HCT116 (cell line): ENCODE results near the gene KRT15. TPM values are rescaled to one million over a fixed set of nuclear protein-coding genes. Genes with fewer than 3 reads are reported as not detected.

ENCODE experiments used
- ATAC-seq: fragments of 200-7000 bp; cut with Tn5 transposase; 2 replicates; pipeline ENCODE4 v1.9.1; 2020; ENCODE audit warnings: mild to moderate bottlenecking, moderate library complexity
- BruUV-seq: library from RNA; stranded (reverse); fragments of 400-500 nt; replicated peaks from 2 replicates; lab custom pipeline; 2021; lab: Mats Ljungman, UMichigan
- CTCF ChIA-PET: fragments of 300-600 bp; sonication (Branson Sonifier 250); formaldehyde crosslinking; loops from one replicate; lab custom pipeline; 2021; ENCODE audit warnings: antibody characterized with exemption; lab: Charles Lee
- POLR2A ChIA-PET: fragments of 300-600, 350-600 bp; sonication (Branson Sonifier 250); formaldehyde crosslinking; loops from one replicate; lab custom pipeline; 2021; ENCODE audit warnings: antibody characterized with exemption; lab: Charles Lee
- RAD21 ChIA-PET, 2 experiments: fragments of 300-600 bp; sonication (Branson Sonifier 250); formaldehyde crosslinking; loops; one replicate each; lab custom pipeline; 2023; ENCODE audit warnings: low total read pairs in 2 of 2; ENCODE audit not compliant: uncharacterized antibody in 2 of 2, unreplicated experiment in 2 of 2, low non-redundant PET in 1 of 2; lab: Charles Lee
- DNase-seq: peaks from one replicate; pipeline ENCODE4 v3.0.0-alpha.2; 2010; ENCODE audit warnings: low read depth, low spot score
- H2AFZ ChIP-seq: fragments of 200-600 bp; shearing (Covaris generic), sonication (generic); 2 replicates; pipeline ENCODE4 v1.6.1; 2017; ENCODE audit warnings: low read depth, mixed run types, mixed read lengths, antibody characterized with exemption, low read length; ENCODE audit not compliant: poor library complexity, severe bottlenecking
- H3K27ac ChIP-seq: 2 replicates; pipeline ENCODE4 v1.5.1; 2012; ENCODE audit warnings: low read depth, low read length
- H3K27me3 ChIP-seq: fragments of 200-600 bp; sonication (generic); 2 replicates; pipeline ENCODE4 v1.6.1; 2016; ENCODE audit warnings: mixed run types, low read length, mixed read lengths; ENCODE audit not compliant: insufficient read depth
- H3K36me3 ChIP-seq, 2 experiments: fragments of 200-500 bp in 1 of 2; fragments of 200-600 bp in 1 of 2; sonication (Bioruptor generic) in 1 of 2; sonication (generic) in 1 of 2; 2 replicates each; pipeline versions ENCODE4 v1.5.1 to v1.6.1; 2014 to 2016; ENCODE audit warnings: low read length in 2 of 2, inconsistent platforms in 1 of 2, mixed read lengths in 1 of 2, mixed run types in 1 of 2; ENCODE audit not compliant: insufficient read depth in 2 of 2, control insufficient read depth in 1 of 2
- H3K4me1 ChIP-seq, 2 experiments: fragments of 200-600 bp in 1 of 2; sonication (generic) in 1 of 2; 2 replicates each; pipeline versions ENCODE4 v1.5.1 to v1.6.1; 2012 to 2017; ENCODE audit warnings: low read length in 2 of 2, inconsistent platforms in 1 of 2, mild to moderate bottlenecking in 1 of 2, mixed read lengths in 1 of 2, mixed run types in 1 of 2, moderate library complexity in 1 of 2; ENCODE audit not compliant: insufficient read depth in 2 of 2, control insufficient read depth in 1 of 2
- H3K4me2 ChIP-seq: fragments of 200-600 bp; sonication (generic); 2 replicates; pipeline ENCODE4 v1.6.1; 2017; ENCODE audit warnings: mixed run types, low read length, mixed read lengths
- H3K4me3 ChIP-seq, 2 experiments: fragments of 200-600 bp in 1 of 2; sonication (generic) in 1 of 2; replicated peaks in 1 of 2; 2 replicates each; pipeline ENCODE4 v1.5.1; 2011 to 2016; ENCODE audit warnings: low read length in 2 of 2, control low read depth in 1 of 2, low read depth in 1 of 2, mild to moderate bottlenecking in 1 of 2, mixed read lengths in 1 of 2, mixed run types in 1 of 2
- H3K79me2 ChIP-seq: fragments of 200-600 bp; sonication (generic); 2 replicates; pipeline ENCODE4 v1.6.1; 2017; ENCODE audit warnings: mild to moderate bottlenecking, mixed run types, low read length, moderate library complexity, mixed read lengths; ENCODE audit not compliant: insufficient read depth
- H3K9ac ChIP-seq: fragments of 200-600 bp; sonication (generic); 2 replicates; pipeline ENCODE4 v1.6.1; 2016; ENCODE audit warnings: low read length, mixed read lengths
- H3K9me2 ChIP-seq: fragments of 200-600 bp; sonication (generic), shearing (Covaris generic); 2 replicates; pipeline ENCODE4 v1.6.1; 2017; ENCODE audit warnings: mixed run types, mild to moderate bottlenecking, moderate library complexity; ENCODE audit not compliant: insufficient read depth
- H3K9me3 ChIP-seq, 2 experiments: fragments of 200-500 bp in 1 of 2; fragments of 200-600 bp in 1 of 2; sonication (Bioruptor generic) in 1 of 2; sonication (generic) in 1 of 2; 2 replicates each; pipeline ENCODE4 v1.6.1; 2014 to 2017; ENCODE audit warnings: low read length in 2 of 2, mixed read lengths in 2 of 2, inconsistent platforms in 1 of 2, low read depth in 1 of 2, mild to moderate bottlenecking in 1 of 2, mixed run types in 1 of 2, moderate library complexity in 1 of 2; ENCODE audit not compliant: control insufficient read depth in 1 of 2, insufficient read depth in 1 of 2
- H4K20me1 ChIP-seq: fragments of 200-600 bp; sonication (generic), shearing (Covaris generic); 2 replicates; pipeline ENCODE4 v1.6.1; 2017; ENCODE audit warnings: mixed run types, mild to moderate bottlenecking, moderate library complexity; ENCODE audit not compliant: insufficient read depth
- ATF3 ChIP-seq: IDR thresholded peaks from 2 replicates; pipeline ENCODE4 v1.6.1; 2012
- CBX3 ChIP-seq: IDR thresholded peaks from 2 replicates; pipeline ENCODE4 v1.6.1; 2012; ENCODE audit warnings: low read depth
- ELF1 ChIP-seq: IDR thresholded peaks from 2 replicates; pipeline ENCODE4 v1.6.1; 2012; ENCODE audit warnings: low read depth, borderline replicate concordance
- EZH2 ChIP-seq: fragments of 200-600 bp; sonication (generic); IDR thresholded peaks from 2 replicates; pipeline ENCODE4 v1.6.1; 2017; ENCODE audit warnings: antibody characterized with exemption, mixed run types
- FOSL1 ChIP-seq: IDR thresholded peaks from 2 replicates; pipeline ENCODE4 v1.6.1; 2012; ENCODE audit warnings: low read depth
- POLR2AphosphoS5 ChIP-seq: IDR thresholded peaks from 2 replicates; pipeline ENCODE4 v1.6.1; 2011; ENCODE audit warnings: mild to moderate bottlenecking, low read depth, low read length, moderate library complexity
- SIN3A ChIP-seq: IDR thresholded peaks from 2 replicates; pipeline ENCODE4 v1.6.1; 2012; ENCODE audit warnings: low read depth
- TCF7L2 ChIP-seq: IDR thresholded peaks from 2 replicates; pipeline ENCODE4 v1.7.0; 2011; ENCODE audit warnings: borderline replicate concordance, inconsistent platforms; ENCODE audit not compliant: insufficient read depth, insufficient read length; ENCODE audit errors: extremely low read depth
- YY1 ChIP-seq: IDR thresholded peaks from 2 replicates; pipeline ENCODE4 v1.6.1; 2011; ENCODE audit warnings: low read length, low read depth, moderate library complexity, mild to moderate bottlenecking; ENCODE audit not compliant: insufficient replicate concordance; ENCODE audit errors: extremely low read depth
- ZNF274 ChIP-seq: fragments of 200-500 bp; sonication (Bioruptor generic); IDR thresholded peaks from 2 replicates; pipeline ENCODE4 v1.6.1; 2014; ENCODE audit warnings: mild to moderate bottlenecking, low read depth, low read length, inconsistent platforms
- intact Hi-C: fragments of 100-400 bp; cut with micrococcal nuclease; formaldehyde crosslinking; loops from 2 replicates; pipeline ENCODE4 v1.10.0; 2022
- total RNA-seq: library from RNA; stranded (reverse); gene quantifications from one replicate; pipeline ENCODE4 v1.2.1, GENCODE V29; 2021; ENCODE audit not compliant: unreplicated experiment
- TF ChIP-seq, protein P1 (sequence below): IDR thresholded peaks from 2 replicates; pipeline ENCODE4 v1.6.1; 2012

KRT15 gene
- total RNA-seq, 1 experiment from 2014 or later = 37.1 TPM

DNA sequence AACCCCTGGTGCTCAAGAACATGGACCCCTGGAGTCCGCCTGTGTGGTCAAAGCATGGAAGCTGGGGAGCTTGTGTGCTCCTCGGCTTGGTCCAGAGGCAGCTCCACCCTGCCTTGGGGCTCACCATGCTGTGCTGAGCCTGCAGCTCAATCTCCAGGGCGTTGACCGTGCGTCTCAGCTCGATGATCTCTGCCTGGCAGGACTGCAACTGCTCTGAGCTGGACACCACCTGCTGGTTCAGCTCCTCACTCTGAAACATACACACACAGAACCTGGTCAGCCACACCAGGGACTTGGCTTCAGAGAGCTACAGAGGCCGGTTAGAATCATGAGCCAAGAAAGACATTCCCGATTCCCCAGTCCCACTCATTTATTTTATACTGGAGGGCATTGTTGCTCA is 40.5 kb downstream of the KRT15 start:
- TF ChIP-seq EZH2 = no peak
- TF ChIP-seq YY1 = no peak
- TF ChIP-seq, protein P1, sequence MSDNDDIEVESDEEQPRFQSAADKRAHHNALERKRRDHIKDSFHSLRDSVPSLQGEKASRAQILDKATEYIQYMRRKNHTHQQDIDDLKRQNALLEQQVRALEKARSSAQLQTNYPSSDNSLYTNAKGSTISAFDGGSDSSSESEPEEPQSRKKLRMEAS = no peak
- TF ChIP-seq ATF3 = no peak
- TF ChIP-seq ELF1 = no peak
- no peak for TF ChIP-seq ZNF274
- TF ChIP-seq POLR2AphosphoS5 = no peak
- TF ChIP-seq SIN3A = no peak
- no peak for TF ChIP-seq TCF7L2
- TF ChIP-seq CBX3 = no peak
- TF ChIP-seq FOSL1 = no peak
- Histone ChIP-seq H3K36me3 (no peaks in the 10 kb centered on the region), H3K27ac (no peak overlapping the region), H3K9ac (no peak overlapping the region), H4K20me1 (no peaks in the 10 kb centered on the region), H2AFZ (no peak overlapping the region), H3K79me2 (no peaks in the 10 kb centered on the region), H3K4me3 (no peak overlapping the region), H3K4me1 (no peaks in the 10 kb centered on the region), H3K27me3 (no peaks in the 10 kb centered on the region), H3K9me2 (no peaks in the 10 kb centered on the region), H3K4me2 (no peak overlapping the region), H3K9me3 (no peaks in the 10 kb centered on the region)
- RAD21 ChIA-PET = no interaction called here
- DNase-seq (no peak), ATAC-seq (no peak)
- CTCF ChIA-PET = no interaction called here
- intact Hi-C loops = no loop called here
- BruUV-seq = no TSS peak
- POLR2A ChIA-PET = no interaction called here
